Coronary artery (tissue), 2 donors: ENCODE results near the gene SMARCC2.

Experiments used
- DNase-seq: peaks from one replicate; pipeline ENCODE4 v3.0.0-alpha.2; 2017; ENCODE audit warnings: low spot score
- H3K27ac ChIP-seq, 2 donors: fragments of 200-600 bp; sonication (generic); one replicate each; pipeline ENCODE4 v1.5.1; 2016 to 2019
- H3K4me3 ChIP-seq: fragments of 200-600 bp; sonication (generic); 2 replicates; pipeline ENCODE4 v1.5.1; 2016; ENCODE audit warnings: mild to moderate bottlenecking, moderate library complexity
- CTCF ChIP-seq: fragments of 200-600 bp; sonication (generic); IDR thresholded peaks from one replicate; pipeline ENCODE4 v1.5.1; 2019; ENCODE audit warnings: antibody characterized with exemption

SMARCC2 gene

GRCh38 chr12:56212361-56212760 is 23.1 kb upstream of the SMARCC2 start:
- Histone ChIP-seq H3K4me3 (no peak overlapping the region), H3K27ac (no peak overlapping the region)
- DNase-seq, result no peak
- no peak for TF ChIP-seq CTCF

- no peak for TF ChIP-seq CTCF
- Histone ChIP-seq H3K4me3 (no peak overlapping the region), H3K27ac (no peak overlapping the region)
- DNase-seq, result no peak
Measured at GRCh38 chr12:56208006-56208405, 18.7 kb upstream of the SMARCC2 start.

- DNase-seq, result no peak
Measured at GRCh38 chr12:56206452-56207166, 17.3 kb upstream of the SMARCC2 start.

GRCh38 chr12:56205445-56205844 is 16.2 kb upstream of the SMARCC2 start:
- H3K27ac ChIP-seq, result peak overlapping the region in 1 of 2 donors; percentile 30
- H3K4me3 ChIP-seq, result no peak overlapping the region
- no peak for TF ChIP-seq CTCF
- no peak for DNase-seq

More at GRCh38 chr12:56206452-56207166, 17.3 kb upstream of the SMARCC2 start:
- Histone ChIP-seq H3K27ac (peak overlapping the region in 1 of 2 donors; percentile 30), H3K4me3 (no peak overlapping the region)
- peak; percentile 32 for TF ChIP-seq CTCF

- TF ChIP-seq CTCF, result no peak
- DNase-seq, result no peak
- H3K4me3 ChIP-seq, result no peak overlapping the region
- H3K27ac ChIP-seq, result no peak overlapping the region
Measured at GRCh38 chr12:56204275-56204674, 15.0 kb upstream of the SMARCC2 start.

- Histone ChIP-seq H3K27ac (no peak overlapping the region), H3K4me3 (no peak overlapping the region)
- DNase-seq, result no peak
- TF ChIP-seq CTCF, result no peak
Measured at GRCh38 chr12:56202838-56203237, 13.6 kb upstream of the SMARCC2 start.

- H3K4me3 ChIP-seq, result no peak overlapping the region
- H3K27ac ChIP-seq, result no peak overlapping the region
- DNase-seq, result no peak
- no peak for TF ChIP-seq CTCF
Measured at GRCh38 chr12:56202366-56202765, 13.1 kb upstream of the SMARCC2 start.
